GM19463 (cell line): ENCODE measurements around the gene ZIC2.
A peak's percentile ranks its signal among the peaks of the same experiment; 100 is the strongest.

Experiments used
- ATAC-seq: cut with Tn5 transposase; IDR thresholded peaks from one replicate; pipeline ENCODE4 v1.9.1; 2021; ENCODE audit warnings: mild to moderate bottlenecking, moderate library complexity; ENCODE audit not compliant: unreplicated experiment

Gene ZIC2

DNA sequence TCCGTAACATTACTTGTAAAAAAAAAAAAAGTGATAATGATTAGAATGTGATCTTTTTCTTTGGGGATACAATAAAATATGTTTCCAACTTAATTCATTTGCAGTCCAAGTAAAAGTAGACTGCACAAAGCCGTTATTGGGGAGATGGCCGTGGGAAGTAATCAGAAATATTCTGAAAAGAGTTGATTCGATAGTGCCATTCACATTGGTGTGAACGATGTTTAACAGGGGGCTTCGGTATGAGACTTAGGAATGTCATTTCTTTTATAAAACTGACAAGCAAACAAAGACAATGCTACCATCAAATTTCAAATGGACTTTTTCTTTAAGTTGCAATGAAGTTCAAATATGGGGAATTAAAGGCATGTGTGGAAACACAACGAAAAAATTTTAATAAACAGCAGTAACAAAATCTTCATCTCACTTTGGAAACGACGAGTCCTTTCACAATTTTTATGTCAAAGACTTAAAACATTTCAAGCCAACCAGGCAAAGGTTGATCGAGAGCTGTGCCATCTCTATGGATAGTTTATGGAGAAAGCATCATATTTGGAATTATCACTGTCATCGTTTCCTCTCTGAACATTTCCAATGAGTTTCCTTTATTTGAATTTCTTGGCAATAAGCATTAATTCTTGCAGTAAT is 8.3 kb upstream of the ZIC2 start:
- ATAC-seq = no peak

DNA sequence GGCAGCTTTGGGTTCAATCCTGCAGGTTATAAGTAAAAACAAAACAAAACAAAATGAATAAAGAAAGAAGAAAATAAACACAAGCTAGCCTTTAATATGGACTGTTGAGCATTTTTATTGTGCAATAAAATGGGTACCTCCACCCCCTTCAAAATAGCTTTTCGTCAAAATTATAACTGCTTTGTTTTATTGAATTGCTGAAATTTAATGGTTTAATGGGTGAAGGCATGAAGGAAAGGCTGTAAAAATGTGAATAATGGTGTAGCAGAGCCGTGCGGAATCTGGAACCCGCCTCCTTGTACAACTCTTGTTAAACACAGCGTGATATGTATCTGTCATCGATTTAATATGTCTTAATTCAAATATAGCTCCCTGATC is 7.8 kb upstream of the ZIC2 start:
- no peak for ATAC-seq

DNA sequence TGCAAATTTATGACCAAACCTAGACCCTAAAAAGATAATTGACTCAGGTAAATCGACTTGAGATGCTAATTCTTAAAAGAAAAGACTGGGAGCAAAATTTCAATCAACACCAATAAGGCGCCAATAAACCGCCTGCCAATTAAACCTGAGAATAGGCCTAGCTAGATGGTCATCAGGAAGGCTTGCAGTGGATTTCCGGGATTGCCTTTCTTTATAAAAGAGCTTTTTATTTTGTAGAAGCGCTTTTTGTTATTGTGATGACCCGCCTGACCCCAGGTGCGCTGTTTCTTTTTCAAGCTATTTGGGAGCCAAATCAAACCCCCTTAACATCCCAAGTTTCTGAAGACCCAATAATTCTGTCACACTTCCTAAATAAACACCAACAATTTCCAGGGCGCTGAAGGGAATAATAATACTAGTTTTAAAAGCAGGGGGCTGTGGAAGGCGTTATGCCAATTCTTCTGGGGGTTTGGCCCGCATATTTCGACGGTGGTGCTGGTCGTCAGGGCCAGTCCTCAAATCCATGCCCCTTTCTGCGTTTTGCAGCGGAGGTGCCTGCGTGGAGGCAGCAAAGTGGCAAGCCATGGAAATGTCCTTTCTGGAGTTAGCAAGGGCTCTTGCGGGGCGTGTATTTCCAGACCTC is 7.2 kb upstream of the ZIC2 start:
- ATAC-seq = no peak

DNA sequence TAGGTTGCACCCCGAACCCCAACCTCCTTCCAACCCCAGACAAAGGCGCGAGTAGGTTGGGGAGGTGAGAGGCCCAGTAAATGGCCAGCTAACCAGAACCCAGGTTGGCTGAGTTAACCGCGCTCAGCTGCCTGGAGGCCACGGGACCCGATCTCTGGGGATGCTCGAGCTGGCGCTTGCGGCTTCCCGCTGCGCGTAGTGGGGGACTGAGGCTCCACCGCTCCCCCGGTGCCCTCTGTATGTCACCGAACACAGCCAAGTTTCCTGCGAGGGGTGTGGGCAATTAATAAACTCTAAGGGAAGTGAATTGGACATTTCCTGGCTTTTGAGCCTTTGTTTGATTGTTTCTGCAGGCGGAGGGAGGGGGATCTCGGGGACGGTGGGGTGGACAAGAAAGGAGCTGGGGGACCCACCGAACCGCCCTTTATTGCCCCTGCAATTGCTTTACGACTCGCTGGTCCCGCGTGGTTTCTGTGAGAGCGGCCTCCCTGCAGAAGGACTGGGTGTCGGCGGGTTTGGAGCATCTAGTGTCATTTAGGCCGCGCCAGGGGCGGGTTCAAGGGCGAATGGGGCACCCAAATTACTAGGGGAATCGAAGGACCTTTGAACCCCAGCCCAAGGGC is 6.5 kb upstream of the ZIC2 start:
- ATAC-seq = no peak

DNA sequence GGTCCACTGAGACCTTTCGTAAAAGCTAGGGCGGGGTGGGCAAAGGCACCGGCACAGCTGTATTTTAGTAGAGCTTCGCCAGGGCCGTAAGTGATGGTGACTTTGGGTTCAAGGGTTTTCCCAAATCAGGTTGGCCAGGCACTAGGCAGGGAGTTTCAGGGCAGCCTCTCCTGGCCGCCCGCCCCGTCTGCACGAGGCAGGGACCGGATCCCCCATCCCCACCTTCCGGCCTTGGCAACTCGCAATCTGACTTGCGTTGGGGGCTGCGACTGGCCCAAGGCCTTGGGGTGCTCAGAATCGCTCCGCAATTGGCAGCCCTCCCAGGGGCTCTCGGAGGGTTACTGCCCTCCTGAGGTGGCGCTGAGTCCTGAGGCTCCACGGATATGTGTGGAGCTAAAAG is 6.0 kb upstream of the ZIC2 start:
- no peak for ATAC-seq

DNA sequence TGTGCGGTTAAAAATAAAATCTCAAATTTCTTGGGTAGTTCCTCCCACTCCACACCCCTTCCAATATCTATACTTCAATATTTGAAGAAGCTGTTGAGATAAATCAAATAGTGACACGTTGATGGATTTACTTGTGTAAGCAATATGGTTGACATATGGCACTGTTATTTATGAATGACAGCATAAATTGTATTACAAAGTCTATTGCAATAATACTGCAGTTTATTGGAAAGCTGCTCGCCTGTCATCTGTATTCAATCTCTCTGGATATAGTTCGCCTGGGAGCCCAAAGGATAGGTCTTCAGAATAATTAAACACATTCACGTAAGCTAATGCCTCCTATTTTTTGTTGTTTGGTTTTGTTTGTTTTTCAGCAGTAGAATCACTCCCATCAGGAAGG is 5.0 kb upstream of the ZIC2 start:
- ATAC-seq = no peak

DNA sequence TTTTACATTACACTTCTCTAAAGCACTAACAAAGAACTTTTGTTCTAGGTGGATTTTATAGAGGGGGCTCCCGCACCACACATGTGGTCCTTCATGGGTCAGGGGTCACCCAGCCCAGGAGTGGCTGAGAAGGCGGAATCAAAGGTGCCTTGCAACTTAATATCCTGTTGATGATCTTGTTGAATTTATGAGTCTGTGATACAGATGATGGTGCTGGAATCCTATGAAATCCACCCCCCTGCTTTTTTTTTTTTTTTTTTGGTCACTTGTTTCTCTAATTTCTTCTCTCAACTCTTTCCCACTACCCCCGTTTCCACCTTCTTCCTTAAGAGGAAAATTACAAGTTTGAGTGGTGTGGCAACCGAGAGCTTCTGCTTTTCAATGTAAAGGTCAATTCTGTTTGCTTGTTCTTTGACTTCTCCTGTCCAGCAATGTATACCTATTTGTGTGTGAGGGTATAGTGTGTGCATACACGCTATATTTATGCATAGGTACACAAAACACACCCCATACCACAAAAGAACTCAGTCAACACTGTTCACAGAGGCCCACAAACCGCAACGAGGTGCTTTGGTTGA is 4.2 kb upstream of the ZIC2 start:
- ATAC-seq = no peak

DNA sequence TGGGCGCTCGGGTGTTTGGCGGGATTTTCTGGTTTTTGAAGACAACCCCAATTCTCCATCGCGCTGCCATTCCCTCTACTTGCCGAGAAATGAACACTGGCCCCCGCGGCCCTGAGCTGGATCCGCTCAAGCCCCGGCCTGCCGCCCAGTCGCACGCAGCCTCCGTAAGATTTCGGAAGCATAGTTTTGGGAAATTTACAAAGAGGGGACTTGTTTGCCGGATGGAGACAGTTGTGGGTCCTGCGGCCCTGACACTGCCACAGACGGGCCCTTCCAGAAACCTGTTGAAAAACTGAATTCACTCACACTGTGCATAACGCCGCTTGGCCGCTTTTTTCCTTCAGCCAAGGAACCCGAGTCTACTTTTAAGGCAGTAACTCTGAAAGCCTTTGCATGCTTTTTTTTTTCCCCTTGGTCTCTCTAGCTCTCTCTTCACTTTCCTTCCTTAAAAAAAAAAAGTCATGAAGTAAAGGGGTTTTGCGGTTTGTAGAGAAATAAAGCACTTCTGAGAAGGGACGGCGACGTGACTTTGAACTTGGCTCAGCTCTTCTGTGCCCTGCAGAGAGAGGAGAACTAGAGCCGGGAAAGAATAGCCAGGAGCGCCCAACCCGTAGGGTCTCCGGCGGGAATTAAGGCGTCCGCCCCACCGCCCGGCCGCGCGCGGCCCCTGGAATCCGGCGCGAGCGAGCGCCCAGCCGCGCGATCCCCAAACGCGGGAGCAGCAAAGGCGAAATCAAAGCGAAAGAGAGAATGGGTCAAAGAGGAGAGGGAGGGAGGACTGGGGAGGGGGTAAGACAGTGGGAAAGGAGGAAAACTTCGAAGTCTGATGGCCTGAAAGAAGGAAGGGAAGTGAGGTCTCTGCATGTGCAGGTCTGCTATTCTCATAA is 3.4 kb upstream of the ZIC2 start:
- no peak for ATAC-seq

DNA sequence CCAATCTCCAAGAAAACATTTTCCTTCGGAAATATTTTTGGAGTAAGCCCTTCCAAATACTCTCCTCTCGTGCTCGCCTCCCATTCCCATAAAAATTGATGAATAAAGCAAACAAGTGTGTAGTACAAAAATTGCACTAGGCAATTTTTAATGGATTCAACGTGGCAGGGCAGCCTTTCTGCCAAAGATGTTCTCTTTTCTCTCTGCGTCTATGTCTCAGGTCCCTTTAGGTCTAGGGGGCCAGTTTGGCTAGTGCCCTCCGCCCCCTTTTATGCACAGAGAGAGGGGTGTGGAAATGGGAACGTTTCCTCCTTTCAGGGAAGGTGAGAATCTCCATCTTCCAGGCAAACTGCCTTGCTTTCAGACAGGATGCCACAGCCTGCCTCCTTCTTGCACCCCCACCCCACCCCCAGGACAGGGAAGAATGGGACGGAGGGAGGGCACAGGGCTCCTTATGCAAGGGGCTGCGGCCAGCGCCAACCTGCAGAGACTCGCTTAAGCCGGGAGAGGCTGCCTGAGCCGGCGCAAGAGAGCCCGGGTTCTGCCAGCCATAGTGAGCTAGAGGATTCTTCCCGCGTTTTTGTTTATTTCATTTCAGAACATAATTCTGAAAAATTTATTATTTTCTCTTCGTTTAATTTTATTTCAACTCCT is 2.7 kb upstream of the ZIC2 start:
- ATAC-seq = no peak

DNA sequence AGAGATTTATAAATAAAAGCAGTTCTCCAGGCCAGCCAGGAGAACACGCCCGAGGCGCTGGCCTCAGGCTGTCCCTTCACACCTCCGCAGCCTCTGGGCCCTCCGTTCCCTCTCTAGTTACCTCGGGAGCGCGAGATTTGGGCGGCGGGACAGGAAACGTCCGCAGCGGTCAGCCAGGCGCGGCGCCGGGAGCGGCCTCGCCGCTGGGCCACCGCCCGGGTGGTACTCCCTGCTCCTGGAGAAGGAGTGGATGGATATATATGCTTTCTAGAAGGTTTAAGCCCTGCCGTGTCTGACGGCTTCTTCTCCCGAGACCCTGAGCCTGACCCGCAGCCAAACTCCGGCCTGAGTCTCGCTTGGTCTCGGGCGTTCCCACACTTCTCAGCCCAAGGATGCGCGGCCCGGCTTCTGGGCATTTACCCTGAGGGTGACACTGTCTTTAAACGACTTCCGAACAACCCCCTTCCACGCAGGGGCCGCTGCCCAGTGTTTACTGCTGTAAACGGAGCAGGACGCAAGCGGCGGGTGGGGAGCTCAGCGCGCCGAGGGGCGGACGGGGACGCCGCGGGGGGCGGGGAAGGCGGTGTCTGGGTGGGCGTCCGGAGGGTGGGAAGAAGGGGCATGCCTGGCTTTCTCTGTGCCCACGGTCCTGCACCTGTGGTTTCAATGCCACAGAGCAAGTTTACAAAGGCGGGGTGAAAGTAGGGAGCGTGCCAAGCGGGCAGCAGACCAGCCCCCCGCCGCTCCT is 2.0 kb upstream of the ZIC2 start:
- no peak for ATAC-seq

DNA sequence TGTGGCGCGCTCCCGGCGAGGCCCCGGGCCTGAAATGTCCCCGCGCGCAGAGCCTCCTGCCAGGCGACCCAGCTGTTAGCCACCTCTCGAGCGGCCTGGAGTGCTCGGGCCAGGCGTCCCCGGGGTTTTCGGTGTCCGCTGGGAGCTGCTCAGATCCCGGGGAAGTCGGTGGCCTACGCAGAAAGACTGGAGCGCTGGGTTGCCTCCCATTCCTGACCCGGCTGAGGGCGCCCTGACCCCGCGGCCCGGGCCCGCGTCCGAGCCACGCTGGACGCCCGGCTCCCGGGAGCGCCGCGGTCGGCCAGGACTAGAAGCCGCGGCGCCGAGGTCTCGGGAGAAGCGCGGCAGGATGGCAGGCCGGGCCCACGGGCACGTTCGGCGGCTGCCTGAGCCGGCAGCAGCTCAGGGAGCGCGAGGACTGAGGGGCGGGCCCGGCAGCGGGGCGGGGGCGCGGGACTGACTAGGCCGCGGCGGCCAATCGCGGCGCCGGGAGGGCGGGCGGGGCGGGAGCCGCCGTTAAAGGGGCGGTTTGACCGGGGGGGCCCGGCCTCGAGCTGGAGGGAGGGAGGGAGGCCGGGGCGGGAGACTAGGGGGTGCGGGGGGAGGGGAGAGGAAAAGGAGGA is 1.3 kb upstream of the ZIC2 start:
- peak; percentile 88 for ATAC-seq

DNA sequence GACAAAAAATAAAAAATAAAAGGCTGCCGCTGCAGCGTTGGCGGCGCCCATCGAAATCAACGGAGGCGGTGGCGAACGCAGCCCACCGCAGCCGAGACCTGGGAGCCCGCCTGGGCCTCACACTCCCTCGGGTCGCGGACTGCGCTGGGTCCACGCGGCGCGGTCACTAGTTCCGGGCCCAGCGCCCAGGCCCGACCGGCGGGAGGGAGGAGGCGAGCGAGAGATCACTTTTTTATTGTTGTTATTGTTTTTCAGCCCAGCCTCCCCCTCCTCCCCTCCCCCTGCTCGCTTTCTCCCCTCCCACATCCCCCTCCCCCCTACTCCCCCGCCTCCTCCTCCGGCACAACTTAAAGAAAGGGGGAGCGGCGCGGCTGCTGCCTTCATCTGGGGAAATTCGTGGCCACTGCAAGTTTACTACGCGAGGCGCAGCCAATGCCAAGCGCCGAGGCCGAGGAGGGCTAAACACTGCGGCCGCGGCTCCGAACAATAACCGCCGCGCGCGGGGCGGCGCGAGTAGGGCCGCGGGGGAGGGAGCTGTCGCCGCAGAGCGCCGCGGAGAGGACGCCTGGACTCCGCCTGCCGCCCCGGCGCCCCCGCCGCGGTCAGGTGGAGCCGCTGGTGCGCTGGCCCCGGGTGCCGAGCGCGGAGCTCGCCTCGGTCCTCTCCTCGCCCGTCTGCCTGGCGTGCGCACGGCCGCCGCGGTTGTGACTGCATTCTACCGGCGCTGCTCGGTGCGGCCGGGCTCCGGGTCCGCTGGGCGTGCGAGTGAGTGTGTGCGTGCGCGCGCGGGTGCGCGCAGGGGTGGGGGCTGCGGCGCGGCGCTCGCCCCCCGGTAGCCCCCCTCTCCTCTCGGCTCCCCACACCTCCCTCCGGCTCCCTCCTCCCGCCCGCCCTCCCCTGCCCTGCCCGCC is 505 bp upstream of the ZIC2 start:
- no peak for ATAC-seq

DNA sequence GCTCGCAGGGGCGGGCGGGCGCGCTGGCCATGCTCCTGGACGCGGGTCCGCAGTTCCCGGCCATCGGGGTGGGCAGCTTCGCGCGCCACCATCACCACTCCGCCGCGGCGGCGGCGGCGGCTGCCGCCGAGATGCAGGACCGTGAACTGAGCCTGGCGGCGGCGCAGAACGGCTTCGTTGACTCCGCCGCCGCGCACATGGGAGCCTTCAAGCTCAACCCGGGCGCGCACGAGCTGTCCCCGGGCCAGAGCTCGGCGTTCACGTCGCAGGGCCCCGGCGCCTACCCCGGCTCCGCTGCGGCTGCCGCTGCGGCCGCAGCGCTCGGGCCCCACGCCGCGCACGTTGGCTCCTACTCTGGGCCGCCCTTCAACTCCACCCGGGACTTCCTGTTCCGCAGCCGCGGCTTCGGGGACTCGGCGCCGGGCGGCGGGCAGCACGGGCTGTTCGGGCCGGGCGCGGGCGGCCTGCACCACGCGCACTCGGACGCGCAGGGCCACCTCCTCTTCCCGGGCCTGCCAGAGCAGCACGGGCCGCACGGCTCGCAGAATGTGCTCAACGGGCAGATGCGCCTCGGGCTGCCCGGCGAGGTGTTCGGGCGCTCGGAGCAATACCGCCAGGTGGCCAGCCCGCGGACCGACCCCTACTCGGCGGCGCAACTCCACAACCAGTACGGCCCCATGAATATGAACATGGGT is 599 bp downstream of the ZIC2 start:
- ATAC-seq = no peak

DNA sequence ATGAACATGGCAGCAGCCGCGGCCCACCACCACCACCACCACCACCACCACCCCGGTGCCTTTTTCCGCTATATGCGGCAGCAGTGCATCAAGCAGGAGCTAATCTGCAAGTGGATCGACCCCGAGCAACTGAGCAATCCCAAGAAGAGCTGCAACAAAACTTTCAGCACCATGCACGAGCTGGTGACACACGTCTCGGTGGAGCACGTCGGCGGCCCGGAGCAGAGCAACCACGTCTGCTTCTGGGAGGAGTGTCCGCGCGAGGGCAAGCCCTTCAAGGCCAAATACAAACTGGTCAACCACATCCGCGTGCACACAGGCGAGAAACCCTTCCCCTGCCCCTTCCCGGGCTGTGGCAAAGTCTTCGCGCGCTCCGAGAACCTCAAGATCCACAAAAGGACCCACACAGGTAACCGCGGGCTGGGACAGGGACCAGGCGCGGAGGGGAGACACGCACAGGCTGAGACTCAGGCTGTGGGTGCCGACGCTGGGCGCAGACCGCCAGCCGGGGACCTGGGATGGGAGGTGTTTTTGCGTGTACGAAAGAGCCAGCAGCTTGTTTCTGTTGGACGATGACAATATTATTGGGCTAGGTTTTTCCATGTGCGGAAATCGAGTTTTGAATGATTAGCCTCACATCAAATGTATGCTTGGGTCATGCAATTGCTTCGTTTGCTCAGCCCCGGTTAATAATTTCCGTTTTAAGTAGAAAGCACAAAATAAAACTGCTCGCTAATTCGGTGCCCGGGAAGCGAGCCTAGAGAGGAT is 1.3 kb downstream of the ZIC2 start:
- ATAC-seq = no peak

DNA sequence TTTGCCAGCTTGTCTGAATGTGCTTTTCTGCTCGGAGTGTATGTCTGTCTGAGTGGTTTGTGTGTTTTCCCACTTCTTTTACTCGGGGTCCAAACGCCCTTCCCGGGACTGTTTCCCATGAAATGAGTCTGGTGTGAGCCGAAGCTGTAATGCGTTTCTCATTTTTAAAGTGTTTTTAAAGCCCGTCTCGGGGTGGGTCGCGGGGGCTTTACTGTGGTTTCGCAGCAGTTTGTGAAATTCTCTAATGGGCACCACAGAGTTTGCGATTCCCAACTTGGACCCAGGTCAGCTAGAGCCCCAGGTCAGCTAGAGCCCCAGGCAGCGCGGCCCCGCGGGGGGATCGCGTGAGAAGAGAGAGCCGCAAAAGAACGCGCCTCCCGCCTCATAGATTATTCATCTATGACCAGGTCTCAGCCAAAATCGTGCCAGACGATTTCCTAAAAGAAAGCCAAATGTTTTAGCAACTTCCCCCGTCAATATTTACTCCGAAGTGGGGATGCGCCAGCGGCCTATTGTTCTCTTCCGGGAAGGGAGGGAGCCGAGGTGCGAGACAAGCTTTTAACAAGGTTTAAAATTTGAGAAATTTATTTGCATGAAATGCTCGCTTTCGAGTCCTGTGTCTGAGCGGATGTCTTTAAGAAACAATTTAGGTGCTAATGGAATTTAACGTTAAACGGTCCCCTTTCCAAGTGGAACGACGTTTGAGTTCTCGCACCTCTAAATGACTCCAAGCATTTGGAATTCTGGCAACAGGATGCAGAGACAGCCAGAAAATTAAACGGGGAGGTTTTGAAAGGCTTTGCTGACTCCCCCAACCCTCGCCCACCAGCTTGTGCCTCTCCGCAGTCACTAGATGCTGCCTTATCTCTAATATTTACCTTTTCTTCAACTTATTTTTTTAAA is 2.2 kb downstream of the ZIC2 start:
- no peak for ATAC-seq
